ENCODE data around the gene GNG13. TPM values are rescaled to one million over a fixed set of nuclear protein-coding genes. Genes with fewer than 3 reads are reported as not detected.

The GNG13 gene
- total and polyA plus RNA-seq, 8 donors, result 0.17 to 0.27 TPM; not detected in 6

DNA sequence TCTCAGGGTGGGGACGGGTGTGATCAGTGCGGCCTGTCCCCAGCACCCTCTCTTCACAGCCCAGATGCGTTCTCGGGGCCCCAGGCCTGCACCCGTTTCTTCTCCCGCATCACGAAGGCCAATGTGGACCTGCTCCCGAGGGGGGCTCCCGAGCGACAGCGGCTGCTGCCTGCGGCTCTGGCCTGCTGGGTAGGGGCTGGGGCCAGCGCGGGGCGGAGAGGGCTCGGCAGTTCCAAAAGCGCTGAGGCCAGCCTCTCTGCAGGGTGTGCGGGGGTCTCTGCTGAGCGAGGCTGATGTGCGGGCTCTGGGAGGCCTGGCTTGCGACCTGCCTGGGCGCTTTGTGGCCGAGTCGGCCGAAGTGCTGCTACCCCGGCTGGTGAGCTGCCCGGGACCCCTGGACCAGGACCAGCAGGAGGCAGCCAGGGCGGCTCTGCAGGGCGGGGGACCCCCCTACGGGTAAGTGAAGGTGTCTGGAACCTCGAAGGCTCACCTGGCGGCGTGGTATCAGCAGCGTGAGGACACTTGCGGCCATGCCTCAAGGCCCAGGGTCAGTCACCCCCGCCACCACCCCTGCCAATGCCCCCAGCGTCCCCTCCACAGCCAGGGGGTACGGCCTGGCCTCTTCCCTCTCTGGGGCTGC lies 35.6 kb downstream of the GNG13 start:
- Histone ChIP-seq H3K4me3 (no peak overlapping the region), H3K36me3 (no peaks in the 10 kb centered on the region), H3K4me1 (no peaks in the 10 kb centered on the region), H3K9me3 (no peaks in the 10 kb centered on the region), H3K27ac (no peak overlapping the region), H3K27me3 (peaks cover 0 to 46% of the 10 kb centered on the region in 2 donors)
- no peak for ATAC-seq
- TF ChIP-seq, protein P1, sequence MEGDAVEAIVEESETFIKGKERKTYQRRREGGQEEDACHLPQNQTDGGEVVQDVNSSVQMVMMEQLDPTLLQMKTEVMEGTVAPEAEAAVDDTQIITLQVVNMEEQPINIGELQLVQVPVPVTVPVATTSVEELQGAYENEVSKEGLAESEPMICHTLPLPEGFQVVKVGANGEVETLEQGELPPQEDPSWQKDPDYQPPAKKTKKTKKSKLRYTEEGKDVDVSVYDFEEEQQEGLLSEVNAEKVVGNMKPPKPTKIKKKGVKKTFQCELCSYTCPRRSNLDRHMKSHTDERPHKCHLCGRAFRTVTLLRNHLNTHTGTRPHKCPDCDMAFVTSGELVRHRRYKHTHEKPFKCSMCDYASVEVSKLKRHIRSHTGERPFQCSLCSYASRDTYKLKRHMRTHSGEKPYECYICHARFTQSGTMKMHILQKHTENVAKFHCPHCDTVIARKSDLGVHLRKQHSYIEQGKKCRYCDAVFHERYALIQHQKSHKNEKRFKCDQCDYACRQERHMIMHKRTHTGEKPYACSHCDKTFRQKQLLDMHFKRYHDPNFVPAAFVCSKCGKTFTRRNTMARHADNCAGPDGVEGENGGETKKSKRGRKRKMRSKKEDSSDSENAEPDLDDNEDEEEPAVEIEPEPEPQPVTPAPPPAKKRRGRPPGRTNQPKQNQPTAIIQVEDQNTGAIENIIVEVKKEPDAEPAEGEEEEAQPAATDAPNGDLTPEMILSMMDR (IDR thresholded peaks at IDR 0.05), result no peak
- intact Hi-C loops (cut with DNase I), result no loop called here
- DNase-seq, result no peak

DNA sequence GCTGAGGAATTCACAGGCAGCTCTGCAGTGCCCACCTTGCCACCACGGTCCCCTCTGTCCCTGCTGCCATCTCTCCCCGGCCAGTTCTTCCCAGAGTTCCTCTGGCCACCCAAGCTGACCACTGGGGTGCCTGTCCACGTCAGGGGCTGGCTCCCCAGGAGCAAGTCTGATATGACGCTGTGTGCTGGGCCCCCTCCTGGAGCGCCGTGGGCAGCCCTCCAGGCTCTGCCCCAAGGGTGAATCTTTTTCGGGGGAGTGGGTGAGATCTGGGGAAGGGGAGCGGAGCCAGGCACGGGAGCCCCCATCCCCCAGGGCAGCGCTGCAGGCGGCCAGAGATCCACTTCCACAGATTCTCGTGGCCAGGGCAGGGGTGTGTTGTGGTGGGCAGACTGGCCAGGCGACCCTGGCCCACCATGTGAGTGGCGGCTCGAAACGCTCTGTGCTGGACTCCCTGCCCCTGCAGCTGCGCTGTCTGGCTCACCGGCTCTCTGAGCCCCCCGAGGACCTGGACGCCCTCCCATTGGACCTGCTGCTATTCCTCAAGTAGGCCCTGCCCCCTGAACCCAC lies 36.3 kb downstream of the GNG13 start:
- no peaks in the 10 kb centered on the region for H3K9me3 ChIP-seq

DNA sequence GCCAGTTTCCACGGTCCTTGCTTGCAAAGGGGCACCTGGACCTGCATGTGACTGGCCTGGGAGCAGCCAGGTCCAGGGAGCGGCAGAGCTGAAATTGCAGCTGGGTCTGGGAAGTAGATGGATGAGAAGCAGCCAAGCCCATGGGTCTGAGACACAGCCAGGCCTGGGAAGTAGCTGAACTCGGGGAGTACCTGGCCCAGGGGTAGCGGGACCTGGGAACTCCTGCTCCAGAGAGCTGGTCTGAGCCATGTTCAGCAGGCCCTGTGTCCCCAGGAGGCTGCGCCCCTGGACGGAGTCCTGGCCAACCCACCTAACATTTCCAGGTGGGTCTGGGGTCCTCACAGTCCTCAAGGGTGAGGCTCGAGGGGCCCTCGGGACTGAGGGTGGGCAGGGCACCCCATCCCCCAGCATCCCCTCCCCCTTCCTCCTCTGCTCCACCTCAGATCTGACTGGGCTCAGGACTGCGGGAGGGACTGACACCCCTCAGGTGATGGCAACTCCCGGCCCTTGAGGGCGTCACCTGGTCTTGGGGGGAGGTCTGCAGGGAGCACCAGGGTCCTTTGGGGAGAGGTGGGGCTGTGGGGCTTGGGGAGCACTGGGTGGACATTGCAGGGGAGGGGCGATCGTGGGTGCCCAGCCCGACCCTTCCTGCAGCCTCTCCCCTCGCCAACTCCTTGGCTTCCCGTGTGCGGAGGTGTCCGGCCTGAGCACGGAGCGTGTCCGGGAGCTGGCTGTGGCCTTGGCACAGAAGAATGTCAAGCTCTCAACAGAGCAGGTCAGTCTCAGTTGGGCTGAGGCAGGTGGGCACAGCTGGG lies 37.0 kb downstream of the GNG13 start:
- intact Hi-C loops (cut with DNase I), result no loop called here
- H3K9me3 ChIP-seq, result no peaks in the 10 kb centered on the region
- peaks cover 0 to 38% of the 10 kb centered on the region in 2 donors for H3K27me3 ChIP-seq
- ATAC-seq (no peak), DNase-seq (no peak)
- H3K4me3 ChIP-seq, result no peak overlapping the region
- no peaks in the 10 kb centered on the region for H3K36me3 ChIP-seq
- H3K27ac ChIP-seq, result no peak overlapping the region
- TF ChIP-seq, protein P1 (IDR thresholded peaks at IDR 0.05), result no peak
- H3K4me1 ChIP-seq, result no peaks in the 10 kb centered on the region

More for the DNA sequence above, 36.3 kb downstream of the GNG13 start:
- no peaks in the 10 kb centered on the region for H3K4me1 ChIP-seq
- ATAC-seq (no peak), DNase-seq (no peak)
- no peaks in the 10 kb centered on the region for H3K36me3 ChIP-seq
- intact Hi-C loops (cut with DNase I), result no loop called here
- TF ChIP-seq, protein P1 (IDR thresholded peaks at IDR 0.05), result no peak
- no peak overlapping the region for H3K27ac ChIP-seq
- peaks cover 0 to 39% of the 10 kb centered on the region in 2 donors for H3K27me3 ChIP-seq
- no peak overlapping the region for H3K4me3 ChIP-seq

DNA sequence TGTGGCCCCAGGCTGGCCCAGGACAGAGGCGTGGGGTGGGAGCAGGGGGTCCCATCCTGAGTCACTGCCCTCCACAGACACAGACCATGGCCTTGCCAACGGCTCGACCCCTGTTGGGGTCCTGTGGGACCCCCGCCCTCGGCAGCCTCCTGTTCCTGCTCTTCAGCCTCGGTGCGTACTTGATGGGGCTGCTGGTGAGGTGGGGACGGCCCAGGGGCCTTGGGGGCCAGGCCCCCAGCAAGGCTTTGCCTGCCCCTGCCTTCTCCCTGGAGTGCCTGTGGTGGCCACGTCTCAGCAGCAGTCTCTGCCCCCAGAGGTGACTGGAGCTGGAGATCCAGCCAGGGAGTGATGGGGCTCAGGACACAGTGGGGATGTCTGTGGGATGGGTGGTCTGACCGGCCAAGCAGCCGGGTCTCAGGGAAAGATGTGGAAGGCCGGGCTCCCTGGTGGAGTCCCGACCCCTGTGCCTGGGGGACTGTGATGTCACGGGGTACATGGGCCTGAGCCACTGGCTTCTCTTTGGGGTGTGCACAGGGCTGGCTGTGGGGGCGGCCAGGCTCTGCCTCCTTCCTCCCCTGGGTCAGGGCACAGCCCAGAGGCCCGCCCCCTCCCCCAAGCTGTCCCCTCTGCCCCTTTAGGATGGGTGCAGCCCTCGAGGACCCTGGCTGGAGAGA lies 37.8 kb downstream of the GNG13 start:
- Histone ChIP-seq H3K36me3 (no peaks in the 10 kb centered on the region), H3K9me3 (no peaks in the 10 kb centered on the region), H3K4me3 (no peak overlapping the region), H3K4me1 (no peaks in the 10 kb centered on the region), H3K27me3 (peaks cover 0 to 38% of the 10 kb centered on the region in 2 donors), H3K27ac (no peak overlapping the region)
- intact Hi-C loops (cut with DNase I), result no loop called here
- TF ChIP-seq, protein P1 (IDR thresholded peaks at IDR 0.05), result no peak
- DNase-seq (no peak), ATAC-seq (no peak)

All from left lung (tissue), 10 donors.